H1 (cell line): ENCODE measurements around the gene SEZ6L. TPM values are rescaled to one million over a fixed set of nuclear protein-coding genes. Genes with fewer than 3 reads are reported as not detected.

ENCODE experiments used
- ASH2L ChIP-seq: fragments of 200-600, 300-600 bp; sonication (generic); IDR thresholded peaks from one replicate; pipeline ENCODE4 v1.7.1; 2017; ENCODE audit warnings: low read length
- SP1 ChIP-seq: IDR thresholded peaks from 2 replicates; pipeline ENCODE4 v1.6.1; 2011; ENCODE audit warnings: low read depth, low read length
- SUZ12 ChIP-seq: fragments of 200-600 bp; sonication (generic); IDR thresholded peaks from 2 replicates; pipeline ENCODE4 v1.6.1; 2012; ENCODE audit warnings: mild to moderate bottlenecking, inconsistent platforms, low read length, moderate library complexity, mixed read lengths
- TAF1 ChIP-seq: IDR thresholded peaks from 2 replicates; pipeline ENCODE4 v1.6.1; 2011; ENCODE audit warnings: mild to moderate bottlenecking, low read depth, low read length
- polyA plus RNA-seq, 7 experiments: library from polyadenylated mRNA; depleted of rRNA in 3 of 7; stranded (reverse) in 5 of 7; unstranded in 2 of 7; fragments of >200 nt in 5 of 7; fragments of 200-250 nt in 2 of 7; gene quantifications; 1 replicate in 5 of 7; 2 replicates in 1 of 7; 4 replicates in 1 of 7; pipeline versions ENCODE4 v1.2.1 to v1.2.3, GENCODE V29; 2011 to 2013; ENCODE audit warnings: missing spikeins in 2 of 7, mixed read lengths in 2 of 7
- total RNA-seq: library from RNA; stranded (reverse); fragmentation: NEBNext Ultra II Directional; extraction: Animal tissue kit (Norgen Biotek cat#: 25700); gene quantifications from 2 replicates; pipeline ENCODE4 v1.2.1, GENCODE V29; 2021

The SEZ6L gene
- total and polyA plus RNA-seq, 2 of the 8 experiments (the other 6 are each of a cell fraction or from before 2014, with no cell fraction given): 0.06 to 0.33 TPM

DNA sequence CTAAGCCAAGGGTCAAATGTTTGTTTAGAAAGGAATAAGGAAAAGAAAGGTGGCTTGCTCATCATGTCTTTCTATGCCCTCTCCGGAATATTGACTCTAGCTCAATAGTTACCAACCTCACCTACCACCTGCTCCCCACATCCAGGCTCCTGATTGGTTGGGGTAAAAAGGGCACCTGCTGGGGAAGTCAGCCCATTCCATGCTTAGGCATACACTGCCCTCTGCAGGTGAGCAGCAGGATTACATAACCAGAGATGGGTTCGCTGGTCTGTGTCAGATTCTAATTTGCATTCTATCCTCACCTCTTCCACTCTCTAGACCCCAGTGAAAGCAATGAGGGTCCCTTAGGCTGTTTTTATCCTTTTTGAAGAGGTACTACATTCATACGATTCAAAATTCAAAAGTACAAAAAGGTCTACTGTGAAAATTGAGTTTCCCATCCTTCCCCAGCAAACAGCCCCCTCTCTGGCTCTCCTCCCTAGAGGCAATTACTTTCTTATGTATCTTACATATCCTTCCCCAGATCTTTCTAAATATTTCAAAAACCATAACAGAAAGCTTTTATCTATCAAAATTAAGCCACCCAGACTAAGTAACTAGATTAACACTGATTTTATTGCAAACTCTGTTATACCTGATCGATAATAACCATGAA, 161.8 kb downstream of the SEZ6L start (continued):
- TF ChIP-seq ASH2L (no peak), SUZ12 (no peak), TAF1 (no peak), SP1 (0 out of 2 replicates have a peak, but pooled peaks have one; percentile 28)
